ENCODE results near the gene ZNF398.

ZNF398 gene

GRCh38 chr7:149147072-149147751, at the start of gene ZNF398:
Gene ZNF398, plus strand, starts transcription at chr7:149147453. Its CDS starts 290 bp downstream, at chr7:149147743.
- peak; percentile 74 for DNase-seq (ENCODE audit: low read depth, low spot score)

GRCh38 chr7:149099058-149099457, 48.2 kb upstream of the ZNF398 start:
- DNase-seq (ENCODE audit: low read depth, low spot score) = no peak

- DNase-seq (ENCODE audit: low read depth, low spot score) = no peak
Observed at GRCh38 chr7:149100821-149101220, 46.4 kb upstream of the ZNF398 start.

- no peak for DNase-seq (ENCODE audit: low read depth, low spot score)
Observed at GRCh38 chr7:149102666-149103065, 44.6 kb upstream of the ZNF398 start.

- peak; percentile 3 for DNase-seq (ENCODE audit: low read depth, low spot score)
Observed at GRCh38 chr7:149103424-149103823, 43.8 kb upstream of the ZNF398 start.

GRCh38 chr7:149104214-149104613, 43.0 kb upstream of the ZNF398 start:
- DNase-seq (ENCODE audit: low read depth, low spot score) = no peak

- no peak for DNase-seq (ENCODE audit: low read depth, low spot score)
Observed at GRCh38 chr7:149104749-149105148, 42.5 kb upstream of the ZNF398 start.

GRCh38 chr7:149109969-149110368, 37.3 kb upstream of the ZNF398 start:
- peak; percentile 34 for DNase-seq (ENCODE audit: low read depth, low spot score)

GRCh38 chr7:149125189-149125862, 21.9 kb upstream of the ZNF398 start:
- no peak for DNase-seq (ENCODE audit: low read depth, low spot score)

- peak; percentile 95 for DNase-seq (ENCODE audit: low read depth, low spot score)
Observed at GRCh38 chr7:149125863-149126661, 21.2 kb upstream of the ZNF398 start, which contains the start of gene ZNF425. Gene ZNF425, minus strand, starts transcription at chr7:149126324. Its CDS starts 111 bp downstream, at chr7:149126213.

- peak; percentile 48 for DNase-seq (ENCODE audit: low read depth, low spot score)
Observed at GRCh38 chr7:149126662-149127266, 20.5 kb upstream of the ZNF398 start.

GRCh38 chr7:149130572-149131198, 16.6 kb upstream of the ZNF398 start:
- DNase-seq (ENCODE audit: low read depth, low spot score) = no peak

GRCh38 chr7:149133028-149133710, 14.1 kb upstream of the ZNF398 start:
- DNase-seq (ENCODE audit: low read depth, low spot score) = no peak

GRCh38 chr7:149136118-149136517, 11.1 kb upstream of the ZNF398 start:
- no peak for DNase-seq (ENCODE audit: low read depth, low spot score)

- no peak for DNase-seq (ENCODE audit: low read depth, low spot score)
Observed at GRCh38 chr7:149140831-149141230, 6.4 kb upstream of the ZNF398 start.

GRCh38 chr7:149141893-149142292, 5.4 kb upstream of the ZNF398 start:
- DNase-seq (ENCODE audit: low read depth, low spot score) = no peak

- DNase-seq (ENCODE audit: low read depth, low spot score) = peak; percentile 36
Observed at GRCh38 chr7:149144436-149144922, 2.8 kb upstream of the ZNF398 start.

- peak; percentile 62 for DNase-seq (ENCODE audit: low read depth, low spot score)
Observed at GRCh38 chr7:149145031-149145845, 2.0 kb upstream of the ZNF398 start.

GRCh38 chr7:149147752-149148653, 750 bp downstream of the ZNF398 start:
- DNase-seq (ENCODE audit: low read depth, low spot score) = peak; percentile 62
